A549 (cell line): ENCODE measurements around the gene NCOR2. TPM values are rescaled to one million over a fixed set of nuclear protein-coding genes. Genes with fewer than 3 reads are reported as not detected.

Experiments used
- ATAC-seq, 2 experiments: fragments of 200-7000 bp in 1 of 2; fragments of >200 bp in 1 of 2; cut with Nextera tagmentation in 1 of 2; cut with Tn5 transposase in 1 of 2; 3 replicates each; pipeline versions ENCODE4 v1.8.0 to v1.9.1; 2018 to 2020; ENCODE audit warnings: mild to moderate bottlenecking in 1 of 2, moderate library complexity in 1 of 2
- CTCF ChIA-PET: fragments of 300-600 bp; sonication (Branson Sonifier 250); formaldehyde crosslinking; extraction: SDS; loops from one replicate; lab custom pipeline; 2021; ENCODE audit warnings: antibody characterized with exemption, inconsistent platforms; lab: Yijun Ruan, JAX
- POLR2A ChIA-PET: fragments of 350-600 bp; formaldehyde crosslinking; extraction: SDS; loops from one replicate; lab custom pipeline; 2021; ENCODE audit warnings: antibody characterized with exemption, inconsistent platforms; lab: Yijun Ruan, JAX
- DNase-seq, 2 experiments: peaks; one replicate each; pipeline versions ENCODE4 v3.0.0 to v3.0.0-alpha.2; 2011 to 2016; ENCODE audit warnings: low read depth in 1 of 2, low spot score in 1 of 2
- FAIRE-seq: peaks from 2 replicates; lab custom pipeline; 2011; peaks lifted over from hg19 to GRCh38; lab: Jason Lieb, UNC
- H3K27ac ChIP-seq, 2 experiments: fragments of >200 bp; sonication (Bioruptor Twin); formaldehyde crosslinking; 3 replicates each; pipeline ENCODE4 v1.5.1; 2016 to 2017
- H3K4me1 ChIP-seq: fragments of >200 bp; sonication (Bioruptor Twin); formaldehyde crosslinking; 3 replicates; pipeline ENCODE4 v1.6.1; 2016
- H3K4me2 ChIP-seq: fragments of >200 bp; sonication (Bioruptor Twin); formaldehyde crosslinking; 3 replicates; pipeline ENCODE4 v1.6.1; 2016
- H3K4me3 ChIP-seq: fragments of >200 bp; sonication (Bioruptor Twin); formaldehyde crosslinking; 3 replicates; pipeline ENCODE4 v1.5.1; 2016
- H3K9me3 ChIP-seq: fragments of >200 bp; sonication (Bioruptor Twin); formaldehyde crosslinking; 3 replicates; pipeline ENCODE4 v1.6.1; 2016
- BCL3 ChIP-seq: fragments of >200 bp; sonication (Bioruptor Twin); formaldehyde crosslinking; IDR thresholded peaks from 3 replicates; pipeline ENCODE4 v1.6.1; 2016
- CEBPB ChIP-seq, 2 experiments: fragments of >200 bp in 1 of 2; sonication (Bioruptor Twin) in 1 of 2; formaldehyde crosslinking in 1 of 2; IDR thresholded peaks; 2 replicates each; pipeline ENCODE4 v1.6.1; 2012 to 2016
- E2F6 ChIP-seq: IDR thresholded peaks from 2 replicates; pipeline ENCODE4 v1.6.1; 2012; ENCODE audit warnings: low read depth, borderline replicate concordance
- FOSB ChIP-seq: fragments of 250-450 bp; sonication (Bioruptor Pico); IDR thresholded peaks from 2 replicates; pipeline ENCODE4 v1.5.0; 2020; ENCODE audit warnings: mild to moderate bottlenecking, moderate library complexity
- GATA3 ChIP-seq: IDR thresholded peaks from 2 replicates; pipeline ENCODE4 v1.6.1; 2012; ENCODE audit warnings: borderline replicate concordance
- HEYL ChIP-seq: fragments of 250-450 bp; sonication (Bioruptor Pico); IDR thresholded peaks from 2 replicates; pipeline ENCODE4 v1.8.0; 2021; ENCODE audit warnings: mild to moderate bottlenecking, moderate library complexity
- HMGXB4 ChIP-seq: fragments of 250-450 bp; sonication (Bioruptor Pico); IDR thresholded peaks from 2 replicates; pipeline ENCODE4 v1.5.0; 2021; ENCODE audit warnings: mild to moderate bottlenecking, moderate library complexity, borderline replicate concordance
- HOXB13 ChIP-seq: fragments of 250-450 bp; sonication (Bioruptor Pico); IDR thresholded peaks from 2 replicates; pipeline ENCODE4 v1.5.0; 2020; ENCODE audit warnings: low read depth, mild to moderate bottlenecking, moderate library complexity
- PHF8 ChIP-seq: fragments of 200-600 bp; sonication (generic); IDR thresholded peaks from 2 replicates; pipeline ENCODE4 v1.6.1; 2016; ENCODE audit warnings: low read depth, mild to moderate bottlenecking, antibody characterized with exemption, moderate library complexity, borderline replicate concordance
- RAD21 ChIP-seq, 2 experiments: fragments of >200 bp in 1 of 2; sonication (Bioruptor Twin) in 1 of 2; formaldehyde crosslinking in 1 of 2; IDR thresholded peaks in 1 of 2; conservative IDR thresholded peaks in 1 of 2; 2 replicates in 1 of 2; 3 replicates in 1 of 2; pipeline ENCODE4 v1.6.1; 2012 to 2018; ENCODE audit warnings: inconsistent platforms in 1 of 2
- RARB ChIP-seq: fragments of 250-450 bp; sonication (Bioruptor Pico); IDR thresholded peaks from 2 replicates; pipeline ENCODE4 v1.8.0; 2021; ENCODE audit warnings: mild to moderate bottlenecking, moderate library complexity
- RFX5 ChIP-seq: fragments of 450-650 bp; IDR thresholded peaks from 2 replicates; pipeline ENCODE4 v1.7.1; 2014; ENCODE audit warnings: antibody characterized with exemption, mild to moderate bottlenecking, moderate library complexity
- SREBF2 ChIP-seq: fragments of 450-650 bp; IDR thresholded peaks from 2 replicates; pipeline ENCODE4 v1.6.1; 2014; ENCODE audit warnings: mild to moderate bottlenecking, moderate library complexity
- ZC3H11A ChIP-seq: fragments of 450-650 bp; IDR thresholded peaks from 2 replicates; pipeline ENCODE4 v1.6.1; 2014; ENCODE audit warnings: antibody characterized with exemption, mild to moderate bottlenecking
- ZFP36 ChIP-seq: fragments of 450-650 bp; IDR thresholded peaks from 2 replicates; pipeline ENCODE4 v1.6.1; 2014; ENCODE audit warnings: borderline replicate concordance; ENCODE audit not compliant: partially characterized antibody
- ZNF302 ChIP-seq: fragments of 250-450 bp; sonication (Bioruptor Pico); IDR thresholded peaks from 2 replicates; pipeline ENCODE4 v1.9.0; 2021; ENCODE audit warnings: inconsistent platforms, mild to moderate bottlenecking, moderate library complexity
- WGBS: methylation state at CpG from one replicate; pipeline ENCODE4 v1.1.6; 2017; ENCODE audit errors: missing lambda C conversion rate; 5-methylcytosine and 5-hydroxymethylcytosine counted together
- polyA plus RNA-seq, 4 experiments: library from polyadenylated mRNA; depleted of rRNA in 3 of 4; stranded (reverse); fragments of >200 nt; fragmentation: RNase III in 1 of 4; extraction: RNeasy Plus Mini Kit Qiagen cat#74134 plus additional on column Dnase treatment in 1 of 4; gene quantifications; 2 replicates in 3 of 4; 3 replicates in 1 of 4; pipeline ENCODE4 v1.2.3, GENCODE V29; 2011 to 2017
- TF ChIP-seq, protein P1 (sequence below): fragments of 200-600 bp; sonication (generic); IDR thresholded peaks from 2 replicates; pipeline ENCODE4 v1.6.1; 2016; ENCODE audit warnings: antibody characterized with exemption, mild to moderate bottlenecking, moderate library complexity

Gene NCOR2
- polyA plus RNA-seq, 2 of the 4 experiments (the other 2 are of a cell fraction) = 14.1 to 151 TPM

DNA sequence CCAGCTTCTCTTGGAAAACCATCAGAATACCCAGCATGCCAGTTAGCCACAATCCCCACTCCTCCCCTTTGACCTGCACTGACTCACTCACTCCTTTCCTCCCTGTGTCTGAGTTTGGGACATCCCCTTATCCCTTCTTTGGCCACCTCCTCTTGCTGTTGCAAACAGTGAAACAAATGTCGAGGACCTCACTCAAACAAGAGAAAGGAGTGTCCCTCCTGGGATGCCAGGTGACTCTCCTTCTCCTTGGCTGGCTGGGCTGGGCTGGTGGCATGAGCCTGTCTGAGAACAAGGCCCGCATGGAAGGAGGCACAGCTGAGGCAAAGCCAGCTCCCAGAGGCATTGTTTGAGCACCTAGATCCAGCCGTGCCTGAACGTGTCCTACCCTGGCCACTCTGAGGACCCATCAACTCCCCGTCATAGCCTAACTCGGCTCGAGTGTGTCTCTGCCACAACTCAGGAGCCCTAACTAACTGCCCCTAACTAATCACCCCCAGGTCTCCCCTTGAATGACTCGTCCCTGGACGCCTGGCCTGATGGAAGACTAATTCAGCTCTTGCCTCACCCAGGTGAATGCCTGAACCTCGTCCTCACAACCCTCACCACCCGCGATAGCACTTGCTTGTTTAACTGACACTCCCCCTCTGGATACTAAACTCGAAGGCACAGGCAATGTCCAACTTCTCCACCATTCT, 43.0 kb downstream of the NCOR2 start:
- CTCF ChIA-PET = interaction anchor here (0.5 to 1.7 kb wide), 3 partner anchors 45 to 240 kb away, joined by 3 to 5 read pairs (median 3); no protein-coding TSS in a partner anchor
- Histone ChIP-seq H3K27ac (peak overlapping the region in 1 of 2 experiments; percentile 22; a peak in 1 of 6 replicates), H3K4me1 (peaks cover 29% of the 10 kb centered on the region), H3K4me3 (no peak overlapping the region), H3K4me2 (no peak overlapping the region), H3K9me3 (no peaks in the 10 kb centered on the region)
- TF ChIP-seq, protein P1, sequence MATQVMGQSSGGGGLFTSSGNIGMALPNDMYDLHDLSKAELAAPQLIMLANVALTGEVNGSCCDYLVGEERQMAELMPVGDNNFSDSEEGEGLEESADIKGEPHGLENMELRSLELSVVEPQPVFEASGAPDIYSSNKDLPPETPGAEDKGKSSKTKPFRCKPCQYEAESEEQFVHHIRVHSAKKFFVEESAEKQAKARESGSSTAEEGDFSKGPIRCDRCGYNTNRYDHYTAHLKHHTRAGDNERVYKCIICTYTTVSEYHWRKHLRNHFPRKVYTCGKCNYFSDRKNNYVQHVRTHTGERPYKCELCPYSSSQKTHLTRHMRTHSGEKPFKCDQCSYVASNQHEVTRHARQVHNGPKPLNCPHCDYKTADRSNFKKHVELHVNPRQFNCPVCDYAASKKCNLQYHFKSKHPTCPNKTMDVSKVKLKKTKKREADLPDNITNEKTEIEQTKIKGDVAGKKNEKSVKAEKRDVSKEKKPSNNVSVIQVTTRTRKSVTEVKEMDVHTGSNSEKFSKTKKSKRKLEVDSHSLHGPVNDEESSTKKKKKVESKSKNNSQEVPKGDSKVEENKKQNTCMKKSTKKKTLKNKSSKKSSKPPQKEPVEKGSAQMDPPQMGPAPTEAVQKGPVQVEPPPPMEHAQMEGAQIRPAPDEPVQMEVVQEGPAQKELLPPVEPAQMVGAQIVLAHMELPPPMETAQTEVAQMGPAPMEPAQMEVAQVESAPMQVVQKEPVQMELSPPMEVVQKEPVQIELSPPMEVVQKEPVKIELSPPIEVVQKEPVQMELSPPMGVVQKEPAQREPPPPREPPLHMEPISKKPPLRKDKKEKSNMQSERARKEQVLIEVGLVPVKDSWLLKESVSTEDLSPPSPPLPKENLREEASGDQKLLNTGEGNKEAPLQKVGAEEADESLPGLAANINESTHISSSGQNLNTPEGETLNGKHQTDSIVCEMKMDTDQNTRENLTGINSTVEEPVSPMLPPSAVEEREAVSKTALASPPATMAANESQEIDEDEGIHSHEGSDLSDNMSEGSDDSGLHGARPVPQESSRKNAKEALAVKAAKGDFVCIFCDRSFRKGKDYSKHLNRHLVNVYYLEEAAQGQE = no peak
- TF ChIP-seq ZFP36 = peak; percentile 64
- WGBS = 73% methylated on average over 13 of the region's 13 CpGs
- no peak for FAIRE-seq
- DNase-seq = peak in 1 of 2 experiments; percentile 60
- POLR2A ChIA-PET = no interaction called here
- ATAC-seq = 0 out of 6 replicates have a peak, but pooled peaks of 1 of the 2 experiments have one; percentile 32

GRCh38 chr12:124523071-124523470, 44.3 kb downstream of the NCOR2 start:
- 89% methylated on average over 12 of the region's 12 CpGs for WGBS
- Histone ChIP-seq H3K4me2 (no peak overlapping the region), H3K4me1 (peaks cover 35% of the 10 kb centered on the region), H3K4me3 (no peak overlapping the region), H3K9me3 (no peaks in the 10 kb centered on the region), H3K27ac (0 out of 6 replicates have a peak overlapping the region, but pooled peaks of 1 of the 2 experiments have one; percentile 6)
- ATAC-seq = no peak
- POLR2A ChIA-PET = no interaction called here
- no peak for FAIRE-seq
- TF ChIP-seq RAD21 (conservative IDR thresholded peaks at IDR 0.05 in 1 of 2, IDR thresholded peaks at IDR 0.05 in 1 of 2) = no peak
- TF ChIP-seq RARB (CRISPR knock-in tag) = no peak
- TF ChIP-seq CEBPB (IDR thresholded peaks at IDR 0.05) = no peak
- no peak for TF ChIP-seq FOSB (CRISPR knock-in tag)
- TF ChIP-seq BCL3 = no peak
- no peak for TF ChIP-seq E2F6
- no peak for TF ChIP-seq PHF8
- TF ChIP-seq ZNF302 (CRISPR knock-in tag) = no peak
- no peak for TF ChIP-seq GATA3
- CTCF ChIA-PET = interaction anchor here (1.0 to 1.7 kb wide), 2 partner anchors 46 to 72 kb away, joined by 3 to 5 read pairs; no protein-coding TSS in a partner anchor
- no peak for DNase-seq

GRCh38 chr12:124520907-124521306, 46.5 kb downstream of the NCOR2 start:
- 88% methylated on average over 10 of the region's 10 CpGs for WGBS
- no peaks in the 10 kb centered on the region for H3K9me3 ChIP-seq
- H3K4me2 ChIP-seq = no peak overlapping the region; the same call in 1 of the 3 replicates
- ATAC-seq (no peak), FAIRE-seq (no peak), DNase-seq (no peak)
- CTCF ChIA-PET = interaction anchor here (1.1 kb wide), 1 partner anchor 250 kb away, joined by 3 read pairs; no protein-coding TSS in a partner anchor
- TF ChIP-seq RFX5 = no peak
- TF ChIP-seq HEYL (CRISPR knock-in tag) = no peak
- no peak for TF ChIP-seq SREBF2
- no peak for TF ChIP-seq ZC3H11A
- TF ChIP-seq HMGXB4 = no peak
- TF ChIP-seq HOXB13 (CRISPR knock-in tag) = no peak
- TF ChIP-seq, all 56 proteins: peak for 0
- Histone ChIP-seq H3K4me3 (no peak overlapping the region), H3K27ac (peak overlapping the region in 1 of 2 experiments; percentile 91; a peak in 3 of 6 replicates), H3K4me1 (peaks cover 54% of the 10 kb centered on the region)
- POLR2A ChIA-PET = no interaction called here
